GM18502 (cell line): Measurements from ENCODE around the gene PIGU.
"Not testable (repeated sequence)": the region's sequence is repeated elsewhere in the genome, so short reads cannot be mapped to it uniquely, and the experiment has no call there.

Source experiments
- ATAC-seq: cut with Tn5 transposase; IDR thresholded peaks from one replicate; pipeline ENCODE4 v1.9.1; 2021; ENCODE audit warnings: mild to moderate bottlenecking; ENCODE audit not compliant: unreplicated experiment, poor library complexity

PIGU gene

DNA sequence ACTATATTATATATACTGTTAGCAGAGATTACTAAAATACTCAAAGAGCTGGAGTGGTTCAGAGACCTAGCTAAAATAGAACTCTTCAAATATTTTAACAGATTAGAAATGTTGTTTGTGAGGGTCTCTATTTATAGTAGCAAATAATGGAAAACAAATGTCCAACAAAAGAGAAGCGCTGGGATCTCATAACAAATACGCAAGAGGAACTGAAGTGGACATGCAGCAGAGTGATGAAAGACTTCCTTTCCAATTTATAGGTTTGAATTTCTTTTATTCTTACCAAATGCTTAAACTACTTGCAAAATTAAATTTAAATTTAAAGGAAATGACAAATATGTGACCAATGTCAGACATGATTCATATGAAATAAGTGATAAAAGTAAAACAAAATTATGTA is 49.9 kb downstream of the PIGU start:
- ATAC-seq = no peak

DNA sequence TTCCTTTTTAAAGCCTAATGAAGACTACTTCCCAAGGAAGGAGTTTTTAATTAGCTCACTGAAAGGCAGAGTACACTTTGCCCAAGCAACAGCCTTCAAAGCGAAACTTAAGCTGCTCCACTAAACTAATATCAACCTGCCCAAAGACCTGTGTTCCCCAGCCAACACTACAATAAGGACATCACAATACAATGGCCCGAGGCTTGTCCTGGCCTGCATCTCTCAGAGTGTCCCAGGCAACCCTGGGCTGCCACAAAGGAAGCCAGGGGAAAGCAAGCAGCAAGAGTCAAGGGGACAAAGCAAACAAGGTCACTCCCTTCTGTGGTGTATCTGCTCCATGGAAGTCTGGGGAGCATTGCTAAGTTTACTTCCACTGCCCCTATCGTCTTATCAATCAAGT is 52.3 kb downstream of the PIGU start:
- ATAC-seq = no peak

DNA sequence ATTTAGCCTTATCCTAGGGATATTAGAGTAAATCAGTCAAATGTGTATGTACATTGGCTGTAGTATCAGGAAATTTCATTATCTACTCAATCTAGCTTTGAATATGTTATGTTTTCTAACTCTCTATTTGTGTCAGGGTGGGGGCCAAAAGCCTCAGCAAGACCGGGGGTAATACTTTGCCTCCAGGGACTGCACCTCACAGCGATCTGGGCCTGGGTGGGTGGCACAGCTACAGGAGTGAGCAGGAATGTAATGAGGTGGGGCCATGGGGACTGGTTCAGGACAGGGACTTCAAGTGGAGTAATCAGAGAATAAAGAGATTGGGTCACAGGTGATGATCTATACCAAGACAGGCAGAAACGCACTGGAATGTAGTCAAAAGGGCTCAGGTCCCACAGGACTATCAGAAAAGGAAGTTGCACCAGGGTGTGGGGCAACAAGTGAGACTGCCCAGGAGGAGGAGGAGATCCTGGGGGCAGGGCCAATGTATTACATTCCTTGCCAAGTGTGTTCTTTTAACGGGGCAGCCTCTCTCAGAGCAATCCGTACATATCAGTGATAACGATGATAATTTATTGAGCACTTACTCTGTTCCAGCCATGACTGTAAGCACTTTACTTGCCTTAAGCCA is 54.0 kb downstream of the PIGU start:
- ATAC-seq = no peak

DNA sequence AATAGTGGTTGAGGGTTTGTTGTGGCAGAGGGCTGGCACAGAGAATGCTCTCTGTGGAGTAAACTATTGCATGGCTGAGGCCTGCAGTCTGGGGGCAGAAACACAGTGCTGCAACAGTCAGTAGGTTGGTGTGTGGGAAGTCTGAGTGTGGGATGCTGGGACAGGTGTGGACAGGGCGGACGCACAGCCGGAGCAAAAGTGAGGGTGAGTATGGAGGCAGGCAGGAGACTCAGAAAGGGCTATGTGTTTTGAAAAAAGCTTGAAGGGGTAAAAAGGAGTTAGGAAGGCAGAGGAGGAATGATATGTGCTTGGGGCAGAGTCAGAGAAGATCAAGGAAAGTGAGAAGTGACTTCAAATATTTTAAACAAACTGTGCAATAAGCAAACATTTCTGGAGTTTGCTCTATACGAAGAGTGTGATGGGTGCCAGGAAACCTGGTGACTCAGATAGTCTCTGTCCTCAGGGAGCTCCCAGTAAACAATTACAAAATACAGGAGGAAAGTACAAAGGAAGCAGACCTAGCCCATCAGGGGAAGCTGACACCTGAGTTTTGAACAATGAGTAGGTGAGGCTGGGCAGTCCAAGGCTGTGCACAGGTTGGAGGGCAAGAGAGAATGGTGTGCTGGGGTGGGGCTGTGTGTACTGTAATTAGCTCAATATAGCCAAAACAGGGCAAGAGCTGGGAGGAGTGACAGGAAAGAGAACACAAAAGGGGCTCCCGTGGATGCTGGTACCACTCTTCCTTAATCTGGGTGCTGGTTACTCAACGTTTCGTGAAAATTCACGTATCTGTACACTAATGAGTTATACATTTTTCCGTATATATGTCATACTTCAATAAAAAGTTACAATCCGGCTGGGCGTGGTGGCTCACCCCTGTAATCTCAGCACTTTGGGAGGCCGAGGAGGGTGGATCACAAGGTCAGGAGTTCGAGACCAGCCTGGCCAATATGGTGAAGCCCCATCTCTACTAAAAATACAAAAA is 55.2 kb downstream of the PIGU start:
- no peak for ATAC-seq

- ATAC-seq = no peak
Measured at GRCh38 chr20:34621036-34621343, 55.9 kb downstream of the PIGU start.

- ATAC-seq = no peak
Measured at GRCh38 chr20:34618676-34619075, 58.2 kb downstream of the PIGU start.

GRCh38 chr20:34616913-34617312 is 60.0 kb downstream of the PIGU start:
- ATAC-seq = not testable (repeated sequence)

GRCh38 chr20:34615477-34615876 is 61.4 kb downstream of the PIGU start:
- no peak for ATAC-seq

DNA sequence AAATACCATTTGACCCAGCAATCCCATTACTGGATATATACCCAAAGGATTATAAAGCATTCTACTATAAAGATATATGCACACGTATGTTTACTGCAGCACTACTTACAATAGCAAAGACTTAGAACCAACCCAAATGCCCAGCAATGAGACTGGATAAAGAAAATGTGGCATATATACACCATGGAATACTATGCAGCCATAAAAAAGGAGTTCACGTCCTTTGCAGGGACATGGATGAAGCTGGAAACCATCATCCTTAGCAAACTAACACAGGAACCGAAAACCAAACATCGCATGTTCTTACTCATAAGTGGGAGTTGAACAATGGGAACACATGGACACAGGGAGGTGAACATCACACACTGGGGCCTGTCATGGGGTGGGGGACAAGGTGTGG is 64.9 kb downstream of the PIGU start:
- ATAC-seq = not testable (repeated sequence)

GRCh38 chr20:34607066-34607465 is 69.8 kb downstream of the PIGU start:
- no peak for ATAC-seq

GRCh38 chr20:34604980-34605788 is 71.7 kb downstream of the PIGU start:
- ATAC-seq = no peak

- no peak for ATAC-seq
Measured at GRCh38 chr20:34600892-34601653, 75.8 kb downstream of the PIGU start.

GRCh38 chr20:34595377-34596184 is 81.3 kb downstream of the PIGU start:
- no peak for ATAC-seq

GRCh38 chr20:34586488-34587163 is 90.3 kb downstream of the PIGU start:
- no peak for ATAC-seq

DNA sequence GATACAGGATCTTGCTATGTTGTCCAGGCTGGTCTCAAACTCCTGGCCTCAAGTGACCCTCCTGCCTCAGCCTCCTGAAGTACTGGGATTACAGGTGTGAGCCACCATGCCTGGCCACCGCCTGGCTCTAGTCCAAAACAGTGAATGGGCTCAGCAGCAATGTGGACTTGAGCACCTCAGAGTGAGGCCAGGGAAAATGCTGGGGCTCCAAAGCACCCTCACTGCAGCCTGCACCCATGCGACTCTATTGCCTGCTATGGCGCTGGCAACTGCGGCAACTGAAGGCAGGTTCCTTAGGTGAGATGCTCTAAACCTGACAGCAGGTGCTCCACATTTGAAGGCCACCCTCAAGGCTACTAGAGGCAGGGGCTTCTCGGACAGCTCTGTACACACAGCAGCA is 91.9 kb downstream of the PIGU start:
- no peak for ATAC-seq

DNA sequence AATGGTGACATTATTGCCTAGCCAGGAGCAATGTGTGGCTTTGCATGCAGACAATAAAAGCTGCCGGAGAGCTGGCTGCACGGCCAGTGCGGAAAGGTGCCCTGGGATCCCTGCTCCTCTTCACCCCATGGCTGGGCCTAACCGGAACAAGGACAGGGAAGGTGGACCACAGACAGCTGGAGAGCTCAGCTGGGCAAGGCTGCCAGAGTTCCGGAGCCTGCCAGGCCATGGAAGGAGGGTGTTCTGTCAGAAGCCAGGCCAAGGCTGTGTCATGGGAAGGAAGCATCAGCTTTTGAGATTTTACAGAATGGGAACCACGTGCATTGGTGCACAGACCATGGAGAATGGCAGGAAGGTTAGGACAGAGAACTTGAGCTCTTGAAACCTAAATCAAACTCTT is 93.3 kb downstream of the PIGU start:
- ATAC-seq = no peak

GRCh38 chr20:34582911-34583310 is 94.0 kb downstream of the PIGU start:
- ATAC-seq = no peak

DNA sequence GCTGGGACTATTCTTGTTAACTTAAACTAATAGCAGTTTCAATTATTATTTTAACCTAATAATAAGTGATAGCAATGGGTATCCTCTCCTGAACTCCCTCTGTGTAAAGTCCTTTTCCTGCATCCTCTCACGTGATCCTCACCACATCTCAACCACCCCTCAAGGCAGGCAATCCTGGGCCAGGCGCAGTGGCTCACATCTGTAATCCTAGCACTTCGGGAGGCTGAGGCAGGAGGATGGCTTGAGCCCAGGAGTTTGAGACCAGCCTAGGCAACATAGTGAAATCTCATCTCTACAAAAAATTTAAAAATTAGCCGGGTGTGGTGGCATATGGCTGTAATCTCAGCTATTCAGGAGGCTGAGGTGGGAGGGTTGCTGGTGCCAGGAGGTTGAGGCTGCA is 94.7 kb downstream of the PIGU start:
- no peak for ATAC-seq
